HCT116 (cell line): ENCODE data around the gene MBOAT7. TPM values are rescaled to one million over a fixed set of nuclear protein-coding genes. Genes with fewer than 3 reads are reported as not detected.
A peak's percentile ranks its signal among the peaks of the same experiment; 100 is the strongest.

Experiments
- ATAC-seq: fragments of 200-7000 bp; cut with Tn5 transposase; 2 replicates; pipeline ENCODE4 v1.9.1; 2020; ENCODE audit warnings: mild to moderate bottlenecking, moderate library complexity
- BruUV-seq: library from RNA; stranded (reverse); fragments of 400-500 nt; replicated peaks from 2 replicates; lab custom pipeline; 2021; lab: Mats Ljungman, UMichigan
- CTCF ChIA-PET: fragments of 300-600 bp; sonication (Branson Sonifier 250); formaldehyde crosslinking; loops from one replicate; lab custom pipeline; 2021; ENCODE audit warnings: antibody characterized with exemption; lab: Charles Lee
- POLR2A ChIA-PET: fragments of 300-600, 350-600 bp; sonication (Branson Sonifier 250); formaldehyde crosslinking; loops from one replicate; lab custom pipeline; 2021; ENCODE audit warnings: antibody characterized with exemption; lab: Charles Lee
- RAD21 ChIA-PET, 2 experiments: fragments of 300-600 bp; sonication (Branson Sonifier 250); formaldehyde crosslinking; loops; one replicate each; lab custom pipeline; 2023; ENCODE audit warnings: low total read pairs in 2 of 2; ENCODE audit not compliant: uncharacterized antibody in 2 of 2, unreplicated experiment in 2 of 2, low non-redundant PET in 1 of 2; lab: Charles Lee
- DNase-seq: peaks from one replicate; pipeline ENCODE4 v3.0.0-alpha.2; 2010; ENCODE audit warnings: low read depth, low spot score
- H2AFZ ChIP-seq: fragments of 200-600 bp; shearing (Covaris generic), sonication (generic); 2 replicates; pipeline ENCODE4 v1.6.1; 2017; ENCODE audit warnings: low read depth, mixed run types, mixed read lengths, antibody characterized with exemption, low read length; ENCODE audit not compliant: poor library complexity, severe bottlenecking
- H3K27ac ChIP-seq: 2 replicates; pipeline ENCODE4 v1.5.1; 2012; ENCODE audit warnings: low read depth, low read length
- H3K27me3 ChIP-seq: fragments of 200-600 bp; sonication (generic); 2 replicates; pipeline ENCODE4 v1.6.1; 2016; ENCODE audit warnings: mixed run types, low read length, mixed read lengths; ENCODE audit not compliant: insufficient read depth
- H3K36me3 ChIP-seq, 2 experiments: fragments of 200-500 bp in 1 of 2; fragments of 200-600 bp in 1 of 2; sonication (Bioruptor generic) in 1 of 2; sonication (generic) in 1 of 2; 2 replicates each; pipeline versions ENCODE4 v1.5.1 to v1.6.1; 2014 to 2016; ENCODE audit warnings: low read length in 2 of 2, inconsistent platforms in 1 of 2, mixed read lengths in 1 of 2, mixed run types in 1 of 2; ENCODE audit not compliant: insufficient read depth in 2 of 2, control insufficient read depth in 1 of 2
- H3K4me1 ChIP-seq, 2 experiments: fragments of 200-600 bp in 1 of 2; sonication (generic) in 1 of 2; 2 replicates each; pipeline versions ENCODE4 v1.5.1 to v1.6.1; 2012 to 2017; ENCODE audit warnings: low read length in 2 of 2, inconsistent platforms in 1 of 2, mild to moderate bottlenecking in 1 of 2, mixed read lengths in 1 of 2, mixed run types in 1 of 2, moderate library complexity in 1 of 2; ENCODE audit not compliant: insufficient read depth in 2 of 2, control insufficient read depth in 1 of 2
- H3K4me2 ChIP-seq: fragments of 200-600 bp; sonication (generic); 2 replicates; pipeline ENCODE4 v1.6.1; 2017; ENCODE audit warnings: mixed run types, low read length, mixed read lengths
- H3K4me3 ChIP-seq, 2 experiments: fragments of 200-600 bp in 1 of 2; sonication (generic) in 1 of 2; replicated peaks in 1 of 2; 2 replicates each; pipeline ENCODE4 v1.5.1; 2011 to 2016; ENCODE audit warnings: low read length in 2 of 2, control low read depth in 1 of 2, low read depth in 1 of 2, mild to moderate bottlenecking in 1 of 2, mixed read lengths in 1 of 2, mixed run types in 1 of 2
- H3K79me2 ChIP-seq: fragments of 200-600 bp; sonication (generic); 2 replicates; pipeline ENCODE4 v1.6.1; 2017; ENCODE audit warnings: mild to moderate bottlenecking, mixed run types, low read length, moderate library complexity, mixed read lengths; ENCODE audit not compliant: insufficient read depth
- H3K9ac ChIP-seq: fragments of 200-600 bp; sonication (generic); 2 replicates; pipeline ENCODE4 v1.6.1; 2016; ENCODE audit warnings: low read length, mixed read lengths
- H3K9me2 ChIP-seq: fragments of 200-600 bp; sonication (generic), shearing (Covaris generic); 2 replicates; pipeline ENCODE4 v1.6.1; 2017; ENCODE audit warnings: mixed run types, mild to moderate bottlenecking, moderate library complexity; ENCODE audit not compliant: insufficient read depth
- H3K9me3 ChIP-seq, 2 experiments: fragments of 200-500 bp in 1 of 2; fragments of 200-600 bp in 1 of 2; sonication (Bioruptor generic) in 1 of 2; sonication (generic) in 1 of 2; 2 replicates each; pipeline ENCODE4 v1.6.1; 2014 to 2017; ENCODE audit warnings: low read length in 2 of 2, mixed read lengths in 2 of 2, inconsistent platforms in 1 of 2, low read depth in 1 of 2, mild to moderate bottlenecking in 1 of 2, mixed run types in 1 of 2, moderate library complexity in 1 of 2; ENCODE audit not compliant: control insufficient read depth in 1 of 2, insufficient read depth in 1 of 2
- H4K20me1 ChIP-seq: fragments of 200-600 bp; sonication (generic), shearing (Covaris generic); 2 replicates; pipeline ENCODE4 v1.6.1; 2017; ENCODE audit warnings: mixed run types, mild to moderate bottlenecking, moderate library complexity; ENCODE audit not compliant: insufficient read depth
- CEBPB ChIP-seq: IDR thresholded peaks from 2 replicates; pipeline ENCODE4 v1.6.1; 2012; ENCODE audit warnings: low read depth
- EZH2 ChIP-seq: fragments of 200-600 bp; sonication (generic); IDR thresholded peaks from 2 replicates; pipeline ENCODE4 v1.6.1; 2017; ENCODE audit warnings: antibody characterized with exemption, mixed run types
- FOSL1 ChIP-seq: IDR thresholded peaks from 2 replicates; pipeline ENCODE4 v1.6.1; 2012; ENCODE audit warnings: low read depth
- POLR2A ChIP-seq: IDR thresholded peaks from 2 replicates; pipeline ENCODE4 v1.7.0; 2011; ENCODE audit warnings: borderline replicate concordance; ENCODE audit not compliant: insufficient read depth, insufficient read length; ENCODE audit errors: extremely low read depth
- POLR2AphosphoS5 ChIP-seq: IDR thresholded peaks from 2 replicates; pipeline ENCODE4 v1.6.1; 2011; ENCODE audit warnings: mild to moderate bottlenecking, low read depth, low read length, moderate library complexity
- SP1 ChIP-seq: IDR thresholded peaks from 2 replicates; pipeline ENCODE4 v1.6.1; 2012; ENCODE audit warnings: low read depth
- ZNF274 ChIP-seq: fragments of 200-500 bp; sonication (Bioruptor generic); IDR thresholded peaks from 2 replicates; pipeline ENCODE4 v1.6.1; 2014; ENCODE audit warnings: mild to moderate bottlenecking, low read depth, low read length, inconsistent platforms
- intact Hi-C: fragments of 100-400 bp; cut with micrococcal nuclease; formaldehyde crosslinking; loops from 2 replicates; pipeline ENCODE4 v1.10.0; 2022
- total RNA-seq: library from RNA; stranded (reverse); gene quantifications from one replicate; pipeline ENCODE4 v1.2.1, GENCODE V29; 2021; ENCODE audit not compliant: unreplicated experiment

MBOAT7 gene
- total RNA-seq, 1 experiment from 2014 or later = 113 TPM

DNA sequence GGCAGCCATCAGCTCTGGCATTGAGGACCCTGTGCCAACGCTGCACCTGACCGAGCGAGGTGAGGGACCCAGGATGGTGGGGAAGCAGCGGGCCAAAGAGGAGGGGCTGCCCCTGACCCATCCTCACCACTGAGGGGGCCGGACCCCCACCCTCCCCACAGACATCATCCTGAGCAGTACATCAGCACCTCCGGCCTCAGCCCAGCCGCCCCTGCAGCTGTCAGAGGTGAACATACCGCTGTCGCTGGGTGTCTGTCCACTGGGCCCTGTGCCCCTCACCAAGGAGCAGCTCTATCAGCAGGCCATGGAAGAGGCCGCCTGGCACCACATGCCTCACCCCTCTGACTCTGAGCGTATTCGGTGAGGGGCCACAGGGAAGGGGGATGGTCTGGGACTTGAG lies 37.1 kb downstream of the MBOAT7 start:
- Histone ChIP-seq H2AFZ (no peak overlapping the region), H3K4me3 (no peak overlapping the region), H3K27ac (no peak overlapping the region), H3K9me2 (no peaks in the 10 kb centered on the region), H3K4me1 (no peaks in the 10 kb centered on the region), H3K9ac (no peak overlapping the region), H3K36me3 (peaks cover 60 to 71% of the 10 kb centered on the region in 2 experiments; a peak in 3 of 4 replicates), H3K27me3 (no peaks in the 10 kb centered on the region), H3K9me3 (no peaks in the 10 kb centered on the region), H4K20me1 (no peaks in the 10 kb centered on the region), H3K4me2 (no peak overlapping the region), H3K79me2 (no peaks in the 10 kb centered on the region)
- CTCF ChIA-PET = no interaction called here
- no peak for TF ChIP-seq EZH2
- no peak for TF ChIP-seq ZNF274
- TF ChIP-seq POLR2A = no peak
- no peak for TF ChIP-seq FOSL1
- no peak for TF ChIP-seq SP1
- ATAC-seq (no peak), DNase-seq (no peak)
- RAD21 ChIA-PET = no interaction called here
- POLR2A ChIA-PET = no interaction called here
- no TSS peak for BruUV-seq
- intact Hi-C loops = no loop called here

DNA sequence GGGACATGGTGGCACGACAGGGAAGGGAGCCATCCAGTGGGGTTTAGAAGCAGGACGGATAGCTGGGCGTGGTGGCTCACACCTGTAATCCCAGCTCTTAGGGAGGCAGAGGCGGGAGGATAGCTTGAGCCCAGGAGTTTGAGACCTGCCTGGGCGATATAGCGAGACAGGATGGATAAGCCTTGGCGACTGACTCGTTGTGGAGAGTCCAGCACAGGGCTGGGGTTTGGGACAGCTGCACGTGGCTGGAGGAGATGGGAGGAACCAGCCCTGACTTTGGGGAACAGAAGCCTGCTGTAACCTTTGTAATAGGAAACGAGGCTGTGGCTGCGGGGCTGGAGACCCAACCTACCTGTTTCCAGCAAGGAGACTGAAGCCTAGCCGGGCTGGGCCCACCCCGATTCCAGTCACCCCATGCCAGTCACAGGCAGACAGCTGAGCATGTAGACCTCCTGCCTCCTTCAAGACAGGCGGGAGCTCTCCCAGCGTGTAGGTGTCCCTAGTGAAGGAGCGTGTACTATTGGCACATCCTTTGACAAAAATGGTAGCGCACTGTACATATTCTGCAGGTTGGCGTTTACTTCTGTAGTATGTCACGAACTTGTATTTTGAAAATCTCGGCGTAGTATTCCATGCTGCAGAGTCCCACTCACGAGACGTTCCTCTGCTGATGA lies 37.9 kb downstream of the MBOAT7 start:
- intact Hi-C loops = no loop called here
- Histone ChIP-seq H3K27ac (no peak overlapping the region), H3K4me3 (no peak overlapping the region), H3K9me2 (no peaks in the 10 kb centered on the region), H3K4me1 (no peaks in the 10 kb centered on the region), H3K79me2 (0 out of 2 replicates have a peak, but pooled peaks cover under 1% of the 10 kb centered on the region), H4K20me1 (no peaks in the 10 kb centered on the region), H3K4me2 (no peak overlapping the region), H3K9ac (no peak overlapping the region), H3K27me3 (no peaks in the 10 kb centered on the region), H3K9me3 (no peaks in the 10 kb centered on the region), H2AFZ (no peak overlapping the region), H3K36me3 (peaks cover 60 to 71% of the 10 kb centered on the region in 2 experiments; a peak in 3 of 4 replicates)
- TF ChIP-seq POLR2AphosphoS5 (peak; percentile 22; the same call in 1 of the 2 replicates), CEBPB (no peak)
- CTCF ChIA-PET = no interaction called here
- RAD21 ChIA-PET = no interaction called here
- no peak for DNase-seq
- ATAC-seq = no peak
- POLR2A ChIA-PET = interaction anchor here (1.1 kb wide), 1 partner anchor 8 kb away, joined by 4 read pairs; the partner anchor contains the start of gene LENG1
- no TSS peak for BruUV-seq
